ENCODE measurements around the gene OR2H2.

- TF ChIP-seq ZNF664 (tag by site-specific recombination; IDR thresholded peaks at IDR 0.05) (no peak), ZBTB7A (tag by site-specific recombination; IDR thresholded peaks at IDR 0.05; ENCODE audit: low read depth) (no peak), ELK4 (IDR thresholded peaks at IDR 0.05; ENCODE audit: borderline replicate concordance, low read depth, low read length) (no peak), ZBTB17 (tag by site-specific recombination; IDR thresholded peaks at IDR 0.05) (no peak), ZNF302 (tag by site-specific recombination; IDR thresholded peaks at IDR 0.05; ENCODE audit: low read depth) (no peak), HOXA7 (CRISPR knock-in tag; IDR thresholded peaks at IDR 0.05; ENCODE audit: borderline replicate concordance) (no peak)
- TF ChIP-seq, protein P1, sequence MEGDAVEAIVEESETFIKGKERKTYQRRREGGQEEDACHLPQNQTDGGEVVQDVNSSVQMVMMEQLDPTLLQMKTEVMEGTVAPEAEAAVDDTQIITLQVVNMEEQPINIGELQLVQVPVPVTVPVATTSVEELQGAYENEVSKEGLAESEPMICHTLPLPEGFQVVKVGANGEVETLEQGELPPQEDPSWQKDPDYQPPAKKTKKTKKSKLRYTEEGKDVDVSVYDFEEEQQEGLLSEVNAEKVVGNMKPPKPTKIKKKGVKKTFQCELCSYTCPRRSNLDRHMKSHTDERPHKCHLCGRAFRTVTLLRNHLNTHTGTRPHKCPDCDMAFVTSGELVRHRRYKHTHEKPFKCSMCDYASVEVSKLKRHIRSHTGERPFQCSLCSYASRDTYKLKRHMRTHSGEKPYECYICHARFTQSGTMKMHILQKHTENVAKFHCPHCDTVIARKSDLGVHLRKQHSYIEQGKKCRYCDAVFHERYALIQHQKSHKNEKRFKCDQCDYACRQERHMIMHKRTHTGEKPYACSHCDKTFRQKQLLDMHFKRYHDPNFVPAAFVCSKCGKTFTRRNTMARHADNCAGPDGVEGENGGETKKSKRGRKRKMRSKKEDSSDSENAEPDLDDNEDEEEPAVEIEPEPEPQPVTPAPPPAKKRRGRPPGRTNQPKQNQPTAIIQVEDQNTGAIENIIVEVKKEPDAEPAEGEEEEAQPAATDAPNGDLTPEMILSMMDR (tag by site-specific recombination; IDR thresholded peaks at IDR 0.05) = no peak
- TF ChIP-seq, protein P2, sequence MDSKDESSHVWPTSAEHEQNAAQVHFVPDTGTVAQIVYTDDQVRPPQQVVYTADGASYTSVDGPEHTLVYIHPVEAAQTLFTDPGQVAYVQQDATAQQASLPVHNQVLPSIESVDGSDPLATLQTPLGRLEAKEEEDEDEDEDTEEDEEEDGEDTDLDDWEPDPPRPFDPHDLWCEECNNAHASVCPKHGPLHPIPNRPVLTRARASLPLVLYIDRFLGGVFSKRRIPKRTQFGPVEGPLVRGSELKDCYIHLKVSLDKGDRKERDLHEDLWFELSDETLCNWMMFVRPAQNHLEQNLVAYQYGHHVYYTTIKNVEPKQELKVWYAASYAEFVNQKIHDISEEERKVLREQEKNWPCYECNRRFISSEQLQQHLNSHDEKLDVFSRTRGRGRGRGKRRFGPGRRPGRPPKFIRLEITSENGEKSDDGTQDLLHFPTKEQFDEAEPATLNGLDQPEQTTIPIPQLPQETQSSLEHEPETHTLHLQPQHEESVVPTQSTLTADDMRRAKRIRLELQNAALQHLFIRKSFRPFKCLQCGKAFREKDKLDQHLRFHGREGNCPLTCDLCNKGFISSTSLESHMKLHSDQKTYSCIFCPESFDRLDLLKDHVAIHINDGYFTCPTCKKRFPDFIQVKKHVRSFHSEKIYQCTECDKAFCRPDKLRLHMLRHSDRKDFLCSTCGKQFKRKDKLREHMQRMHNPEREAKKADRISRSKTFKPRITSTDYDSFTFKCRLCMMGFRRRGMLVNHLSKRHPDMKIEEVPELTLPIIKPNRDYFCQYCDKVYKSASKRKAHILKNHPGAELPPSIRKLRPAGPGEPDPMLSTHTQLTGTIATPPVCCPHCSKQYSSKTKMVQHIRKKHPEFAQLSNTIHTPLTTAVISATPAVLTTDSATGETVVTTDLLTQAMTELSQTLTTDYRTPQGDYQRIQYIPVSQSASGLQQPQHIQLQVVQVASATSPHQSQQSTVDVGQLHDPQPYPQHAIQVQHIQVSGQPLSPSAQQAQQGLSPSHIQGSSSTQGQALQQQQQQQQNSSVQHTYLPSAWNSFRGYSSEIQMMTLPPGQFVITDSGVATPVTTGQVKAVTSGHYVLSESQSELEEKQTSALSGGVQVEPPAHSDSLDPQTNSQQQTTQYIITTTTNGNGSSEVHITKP (tag by site-specific recombination; IDR thresholded peaks at IDR 0.05) = no peak
- TF ChIP-seq, protein P3, sequence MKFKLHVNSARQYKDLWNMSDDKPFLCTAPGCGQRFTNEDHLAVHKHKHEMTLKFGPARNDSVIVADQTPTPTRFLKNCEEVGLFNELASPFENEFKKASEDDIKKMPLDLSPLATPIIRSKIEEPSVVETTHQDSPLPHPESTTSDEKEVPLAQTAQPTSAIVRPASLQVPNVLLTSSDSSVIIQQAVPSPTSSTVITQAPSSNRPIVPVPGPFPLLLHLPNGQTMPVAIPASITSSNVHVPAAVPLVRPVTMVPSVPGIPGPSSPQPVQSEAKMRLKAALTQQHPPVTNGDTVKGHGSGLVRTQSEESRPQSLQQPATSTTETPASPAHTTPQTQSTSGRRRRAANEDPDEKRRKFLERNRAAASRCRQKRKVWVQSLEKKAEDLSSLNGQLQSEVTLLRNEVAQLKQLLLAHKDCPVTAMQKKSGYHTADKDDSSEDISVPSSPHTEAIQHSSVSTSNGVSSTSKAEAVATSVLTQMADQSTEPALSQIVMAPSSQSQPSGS (tag by site-specific recombination; IDR thresholded peaks at IDR 0.05; ENCODE audit: low read depth) = no peak
These were observed 5.4 kb downstream of the OR2H2 start for GRCh38 chr6:29590218-29590808.
